Measurements from ENCODE around the gene CYRIA. TPM values are rescaled to one million over a fixed set of nuclear protein-coding genes. Genes with fewer than 3 reads are reported as not detected.

The CYRIA gene
- total and polyA plus RNA-seq, 7 donors = 0.92 to 15.3 (median 9.0) TPM

GRCh38 chr2:16635791-16636699 lies 29.6 kb downstream of the CYRIA start:
- intact Hi-C loops (cut with DNase I) = no loop called here
- TF ChIP-seq POLR2AphosphoS5 (IDR thresholded peaks at IDR 0.05) (no peak), POLR2A (IDR thresholded peaks at IDR 0.05) (no peak), CTCF (IDR thresholded peaks at IDR 0.05) (no peak), EP300 (IDR thresholded peaks at IDR 0.05) (no peak)
- no peak for DNase-seq
- WGBS, 2 donors = 54 to 69% methylated on average over 15 of the region's 15 CpGs
- Histone ChIP-seq H3K27me3 (no peaks in the 10 kb centered on the region), H3K9me3 (no peaks in the 10 kb centered on the region), H3K4me1 (peaks cover 0 to 21% (median 14%) of the 10 kb centered on the region in 4 donors), H3K4me3 (no peak overlapping the region), H3K27ac (no peak overlapping the region), H3K36me3 (no peaks in the 10 kb centered on the region)

GRCh38 chr2:16633621-16634430 lies 31.8 kb downstream of the CYRIA start:
- WGBS, 2 donors = 65 to 81% methylated on average over 7 of the region's 7 CpGs
- Histone ChIP-seq H3K27me3 (no peaks in the 10 kb centered on the region), H3K27ac (no peak overlapping the region), H3K36me3 (no peaks in the 10 kb centered on the region), H3K4me1 (peaks cover 0 to 11% (median 4%) of the 10 kb centered on the region in 4 donors), H3K4me3 (no peak overlapping the region), H3K9me3 (no peaks in the 10 kb centered on the region)
- intact Hi-C loops (cut with DNase I) = no loop called here
- DNase-seq = no peak
- no peak for TF ChIP-seq EP300 (IDR thresholded peaks at IDR 0.05)
- TF ChIP-seq POLR2A (IDR thresholded peaks at IDR 0.05) = no peak
- TF ChIP-seq POLR2AphosphoS5 (IDR thresholded peaks at IDR 0.05) = no peak
- no peak for TF ChIP-seq CTCF (IDR thresholded peaks at IDR 0.05)

- Histone ChIP-seq H3K4me3 (no peak overlapping the region), H3K9me3 (no peaks in the 10 kb centered on the region), H3K4me1 (peaks cover 0 to 12% (median 6%) of the 10 kb centered on the region in 4 donors), H3K36me3 (no peaks in the 10 kb centered on the region), H3K27me3 (no peaks in the 10 kb centered on the region), H3K27ac (no peak overlapping the region)
- DNase-seq = no peak
- intact Hi-C loops (cut with DNase I) = no loop called here
- TF ChIP-seq CTCF (IDR thresholded peaks at IDR 0.05) = no peak
- TF ChIP-seq EP300 (IDR thresholded peaks at IDR 0.05) = no peak
- TF ChIP-seq POLR2AphosphoS5 (IDR thresholded peaks at IDR 0.05) = no peak
- no peak for TF ChIP-seq POLR2A (IDR thresholded peaks at IDR 0.05)
- WGBS, 2 donors = 62 to 74% methylated on average over 7 of the region's 7 CpGs
These were observed 33.0 kb downstream of the CYRIA start for GRCh38 chr2:16632598-16632997.

GRCh38 chr2:16630463-16630862 lies 35.2 kb downstream of the CYRIA start:
- 48 to 76% methylated on average over 3 of the region's 3 CpGs for WGBS, 2 donors
- no peak overlapping the region for H3K4me3 ChIP-seq
- TF ChIP-seq CTCF (IDR thresholded peaks at IDR 0.05) (no peak), EP300 (IDR thresholded peaks at IDR 0.05) (no peak), POLR2AphosphoS5 (IDR thresholded peaks at IDR 0.05) (no peak), POLR2A (IDR thresholded peaks at IDR 0.05) (no peak)
- intact Hi-C loops (cut with DNase I) = no loop called here
- no peak overlapping the region for H3K27ac ChIP-seq
- peaks cover 0 to 28% (median 21%) of the 10 kb centered on the region in 4 donors for H3K4me1 ChIP-seq
- no peak for DNase-seq
- no peaks in the 10 kb centered on the region for H3K36me3 ChIP-seq
- no peaks in the 10 kb centered on the region for H3K27me3 ChIP-seq
- H3K9me3 ChIP-seq = no peaks in the 10 kb centered on the region
